IMR-90 (cell line): ENCODE measurements around the gene HES4. TPM values are rescaled to one million over a fixed set of nuclear protein-coding genes. Genes with fewer than 3 reads are reported as not detected.
A peak's percentile ranks its signal among the peaks of the same experiment; 100 is the strongest.

Experiments
- ATAC-seq: fragments of 200-7000 bp; cut with Tn5 transposase; 2 replicates; pipeline ENCODE4 v1.9.1; 2020; ENCODE audit warnings: low read depth, mild to moderate bottlenecking, moderate library complexity
- BruUV-seq: library from RNA; stranded (reverse); fragments of 400-500 nt; replicated peaks from 2 replicates; lab custom pipeline; 2021; lab: Mats Ljungman, UMichigan
- CTCF ChIA-PET: fragments of 300-600 bp; formaldehyde crosslinking; extraction: SDS; loops from one replicate; lab custom pipeline; 2021; ENCODE audit warnings: antibody characterized with exemption; lab: Yijun Ruan, JAX
- POLR2A ChIA-PET: fragments of 300-600 bp; sonication (Branson Sonifier 250); formaldehyde crosslinking; loops from one replicate; lab custom pipeline; 2022; ENCODE audit warnings: antibody characterized with exemption; ENCODE audit not compliant: unreplicated experiment; lab: Charles Lee
- DNase-seq: peaks from one replicate; pipeline ENCODE4 v3.0.0; 2013
- H2AFZ ChIP-seq: replicated peaks from 2 replicates; pipeline ENCODE3; 2013; ENCODE audit warnings: low read length, mild to moderate bottlenecking; ENCODE audit not compliant: poor library complexity
- H2AK5ac ChIP-seq: 2 replicates; pipeline ENCODE4 v1.6.1; 2013; ENCODE audit warnings: low read depth, low read length, inconsistent platforms
- H2AK9ac ChIP-seq: replicated peaks from 2 replicates; pipeline ENCODE3; 2013; ENCODE audit warnings: mild to moderate bottlenecking, low read depth, low read length, moderate library complexity; ENCODE audit not compliant: poor library complexity
- H2BK120ac ChIP-seq: 2 replicates; pipeline ENCODE4 v1.6.1; 2013; ENCODE audit warnings: low read depth, low read length, inconsistent platforms
- H2BK15ac ChIP-seq: 3 replicates; pipeline ENCODE4 v1.6.1; 2013; ENCODE audit warnings: low read depth, low read length, inconsistent platforms
- H2BK20ac ChIP-seq: 2 replicates; pipeline ENCODE4 v1.6.1; 2013; ENCODE audit warnings: low read depth, mild to moderate bottlenecking, inconsistent platforms, low read length, moderate library complexity
- H2BK5ac ChIP-seq: 2 replicates; pipeline ENCODE4 v1.6.1; 2013; ENCODE audit warnings: mild to moderate bottlenecking, low read depth, low read length, inconsistent platforms; ENCODE audit not compliant: poor library complexity, severe bottlenecking
- H3K14ac ChIP-seq: replicated peaks from 2 replicates; pipeline ENCODE4 v1.6.1; 2013; ENCODE audit warnings: low read depth, low read length, inconsistent platforms
- H3K18ac ChIP-seq: 2 replicates; pipeline ENCODE4 v1.6.1; 2013; ENCODE audit warnings: low read depth, low read length, control low read depth
- H3K23ac ChIP-seq: 2 replicates; pipeline ENCODE4 v1.6.1; 2013; ENCODE audit warnings: low read depth, low read length, inconsistent platforms
- H3K27ac ChIP-seq: 2 replicates; pipeline ENCODE4 v1.5.1; 2013; ENCODE audit warnings: mild to moderate bottlenecking, control low read depth, low read length; ENCODE audit not compliant: insufficient read depth
- H3K27me3 ChIP-seq: 2 replicates; pipeline ENCODE4 v1.6.1; 2013; ENCODE audit warnings: low read length; ENCODE audit not compliant: control insufficient read depth, insufficient read depth
- H3K36me3 ChIP-seq: 2 replicates; pipeline ENCODE4 v1.6.1; 2013; ENCODE audit warnings: low read length, mixed read lengths; ENCODE audit not compliant: control insufficient read depth, insufficient read depth
- H3K4ac ChIP-seq: 2 replicates; pipeline ENCODE4 v1.6.1; 2013; ENCODE audit warnings: low read depth, low read length, inconsistent platforms
- H3K4me1 ChIP-seq: 2 replicates; pipeline ENCODE4 v1.6.1; 2013; ENCODE audit warnings: low read length, mixed read lengths; ENCODE audit not compliant: control insufficient read depth, insufficient read depth
- H3K4me2 ChIP-seq: 2 replicates; pipeline ENCODE4 v1.6.1; 2013; ENCODE audit warnings: low read depth, mild to moderate bottlenecking, control low read depth, low read length, moderate library complexity
- H3K4me3 ChIP-seq: 2 replicates; pipeline ENCODE4 v1.5.1; 2013; ENCODE audit warnings: low read depth, mild to moderate bottlenecking, control low read depth, low read length, moderate library complexity; ENCODE audit not compliant: insufficient read depth
- H3K56ac ChIP-seq: 2 replicates; pipeline ENCODE4 v1.6.1; 2013; ENCODE audit warnings: low read length, inconsistent platforms; ENCODE audit not compliant: insufficient read depth; ENCODE audit errors: extremely low read depth
- H3K79me1 ChIP-seq, 2 experiments: 2 replicates each; pipeline ENCODE4 v1.6.1; 2013; ENCODE audit warnings: low read length in 2 of 2, inconsistent platforms in 1 of 2, low read depth in 1 of 2
- H3K9ac ChIP-seq: 2 replicates; pipeline ENCODE4 v1.6.1; 2013; ENCODE audit warnings: low read depth, low read length, control low read depth
- H3K9me1 ChIP-seq: 2 replicates; pipeline ENCODE4 v1.6.1; 2013; ENCODE audit warnings: low read length, inconsistent platforms; ENCODE audit not compliant: insufficient read depth
- H3K9me3 ChIP-seq: 2 replicates; pipeline ENCODE4 v1.6.1; 2013; ENCODE audit warnings: low read length; ENCODE audit not compliant: control insufficient read depth, insufficient read depth
- H4K20me1 ChIP-seq: 2 replicates; pipeline ENCODE4 v1.6.1; 2013; ENCODE audit warnings: low read length, inconsistent platforms; ENCODE audit not compliant: insufficient read depth
- H4K5ac ChIP-seq: 2 replicates; pipeline ENCODE4 v1.6.1; 2013; ENCODE audit warnings: mild to moderate bottlenecking, low read depth, low read length, control low read depth
- H4K8ac ChIP-seq, 2 experiments: 2 replicates each; pipeline ENCODE4 v1.6.1; 2013; ENCODE audit warnings: low read depth in 2 of 2, low read length in 2 of 2, control low read depth in 1 of 2, inconsistent platforms in 1 of 2
- H4K91ac ChIP-seq: 2 replicates; pipeline ENCODE4 v1.6.1; 2013; ENCODE audit warnings: low read depth, low read length, inconsistent platforms; ENCODE audit not compliant: insufficient read depth
- BHLHE40 ChIP-seq: fragments of 150-350 bp; IDR thresholded peaks from 2 replicates; pipeline ENCODE4 v1.6.1; 2016; ENCODE audit warnings: mild to moderate bottlenecking, low read depth, low read length
- CEBPB ChIP-seq: IDR thresholded peaks from 2 replicates; pipeline ENCODE4 v1.6.1; 2012; ENCODE audit warnings: low read depth, low read length, improper control_type of control experiment
- CHD1 ChIP-seq: IDR thresholded peaks from 2 replicates; pipeline ENCODE4 v1.6.1; 2012; ENCODE audit warnings: low read depth, low read length, improper control_type of control experiment
- CTCF ChIP-seq: conservative IDR thresholded peaks from 2 replicates; pipeline ENCODE4 v1.5.1; 2012; ENCODE audit warnings: mild to moderate bottlenecking, low read depth, low read length, improper control_type of control experiment
- FOS ChIP-seq: fragments of 150-350 bp; IDR thresholded peaks from 2 replicates; pipeline ENCODE4 v1.6.1; 2016; ENCODE audit warnings: low read depth, low read length
- MAZ ChIP-seq: IDR thresholded peaks from 2 replicates; pipeline ENCODE4 v1.6.1; 2012; ENCODE audit warnings: low read depth, mild to moderate bottlenecking, low read length, improper control_type of control experiment, moderate library complexity, borderline replicate concordance
- MXI1 ChIP-seq: IDR thresholded peaks from 2 replicates; pipeline ENCODE4 v1.6.1; 2012; ENCODE audit warnings: low read depth, mild to moderate bottlenecking, low read length, moderate library complexity, borderline replicate concordance
- POLR2A ChIP-seq: IDR thresholded peaks from 2 replicates; pipeline ENCODE4 v1.6.1; 2012; ENCODE audit warnings: mild to moderate bottlenecking, low read depth, low read length
- RAD21 ChIP-seq: IDR thresholded peaks from 2 replicates; pipeline ENCODE4 v1.6.1; 2012; ENCODE audit warnings: low read length, improper control_type of control experiment
- RCOR1 ChIP-seq: IDR thresholded peaks from 2 replicates; pipeline ENCODE4 v1.6.1; 2012; ENCODE audit warnings: mild to moderate bottlenecking, low read length, improper control_type of control experiment; ENCODE audit not compliant: insufficient replicate concordance
- RFX5 ChIP-seq: IDR thresholded peaks from 2 replicates; pipeline ENCODE4 v1.8.0; 2012; ENCODE audit warnings: low read depth, mild to moderate bottlenecking, low read length, moderate library complexity
- USF2 ChIP-seq: fragments of 150-350 bp; IDR thresholded peaks from 2 replicates; pipeline ENCODE4 v1.6.1; 2017; ENCODE audit warnings: mild to moderate bottlenecking, antibody characterized with exemption, low read length, low read depth
- WGBS, 2 experiments: methylation state at CpG; one replicate each; pipeline versions ENCODE4 v1.1.5 to v1.1.7; 2013; ENCODE audit warnings: missing lambda C conversion rate in 2 of 2; ENCODE audit not compliant: insufficient read length in 1 of 2; ENCODE audit errors: extremely low coverage in 2 of 2; 5-methylcytosine and 5-hydroxymethylcytosine counted together
- dilution Hi-C: fragments of 300-500 bp; cut with HindIII; formaldehyde crosslinking; loops from one replicate; pipeline ENCODE4 v1.14.3; 2018; ENCODE audit warnings: low sequenced_read_pairs; ENCODE audit not compliant: unreplicated experiment
- in situ Hi-C: fragments of 300-500 bp; cut with MboI; formaldehyde crosslinking; loops from 3 replicates; pipeline ENCODE4 v1.14.3; 2019; ENCODE audit warnings: low sequenced_read_pairs, inconsistent platforms, mixed read lengths
- intact Hi-C: fragments of 100-400 bp; cut with micrococcal nuclease; formaldehyde crosslinking; loops from 2 replicates; pipeline ENCODE4 v1.10.0; 2022
- polyA plus RNA-seq, 3 experiments: library from polyadenylated mRNA; depleted of rRNA; stranded (reverse); fragments of >200 nt; gene quantifications; 2 replicates each; pipeline ENCODE4 v1.2.3, GENCODE V29; 2012; ENCODE audit warnings: low replicate concordance in 1 of 3
- total RNA-seq: library from RNA; depleted of rRNA; stranded (reverse); fragments of >200 nt; gene quantifications from 2 replicates; pipeline ENCODE4 v1.2.3, GENCODE V29; 2012

HES4 gene
- total and polyA plus RNA-seq, 2 of the 4 experiments (the other 2 are of a cell fraction), result 1.4 to 11.7 TPM

GRCh38 chr1:983798-984475 is 16.0 kb downstream of the HES4 start (continued):
- TF ChIP-seq USF2, result no peak

GRCh38 chr1:982765-983436 is 17.0 kb downstream of the HES4 start:
- H3K79me1 ChIP-seq, result no peaks in the 10 kb centered on the region
- DNase-seq (no peak), ATAC-seq (no peak)
- dilution Hi-C loops (no loop called here), in situ Hi-C loops (no loop called here), intact Hi-C loops (loop anchor here (5.0 kb wide), 1 partner anchor 249 kb away; the partner anchor contains the start of genes B3GALT6 and SDF4)
- H4K91ac ChIP-seq, result no peak overlapping the region
- H2BK20ac ChIP-seq, result no peak overlapping the region
- no peak overlapping the region for H3K14ac ChIP-seq
- H3K18ac ChIP-seq, result no peak overlapping the region
- H3K4me3 ChIP-seq, result no peak overlapping the region
- no peak overlapping the region for H4K5ac ChIP-seq
- no peak overlapping the region for H3K23ac ChIP-seq
- H3K27ac ChIP-seq, result no peak overlapping the region
- BruUV-seq, result no TSS peak
- H3K9me3 ChIP-seq, result no peaks in the 10 kb centered on the region
- no peak overlapping the region for H2BK5ac ChIP-seq
- no peaks in the 10 kb centered on the region for H3K9me1 ChIP-seq
- POLR2A ChIA-PET, result no interaction called here
- H4K8ac ChIP-seq, result no peak overlapping the region
- H3K4ac ChIP-seq, result no peak overlapping the region
- H3K27me3 ChIP-seq, result peaks cover 5% of the 10 kb centered on the region; the same call in 1 of the 2 replicates
- H2AK9ac ChIP-seq, result no peak overlapping the region
- H3K36me3 ChIP-seq, result no peaks in the 10 kb centered on the region
- H3K9ac ChIP-seq, result no peak overlapping the region
- no peak overlapping the region for H2BK120ac ChIP-seq
- H2BK15ac ChIP-seq, result no peak overlapping the region
- no peak overlapping the region for H2AK5ac ChIP-seq
- CTCF ChIA-PET, result no interaction called here
- no peak overlapping the region for H3K4me2 ChIP-seq
- H2AFZ ChIP-seq, result peak overlapping the region; percentile 14
- H3K56ac ChIP-seq, result no peak overlapping the region
- H3K4me1 ChIP-seq, result no peaks in the 10 kb centered on the region
- no peaks in the 10 kb centered on the region; the same call in 1 of the 2 replicates for H4K20me1 ChIP-seq
- WGBS, 2 experiments, result 90% methylated on average over 22 of the region's 43 CpGs; no CpG with 5 or more reads in 1 of the 2 experiments
- TF ChIP-seq RCOR1 (no peak), CTCF (no peak), MAZ (no peak), MXI1 (no peak), USF2 (no peak), BHLHE40 (no peak), CEBPB (no peak), RAD21 (no peak), POLR2A (no peak; the same call in 1 of the 2 replicates), FOS (no peak), RFX5 (no peak), CHD1 (no peak)
